Adrenal gland (tissue), 12 donors: ENCODE data around the gene CDHR2. TPM values are rescaled to one million over a fixed set of nuclear protein-coding genes. Genes with fewer than 3 reads are reported as not detected.

Source experiments
- DNase-seq, 7 donors: peaks; one replicate each; pipeline ENCODE4 v3.0.0-alpha.2; 2019 to 2020
- H3K27ac ChIP-seq, 5 donors: fragments of 200-600 bp; sonication (generic) in 4 of 5; 1 replicate in 3 of 5; 2 replicates in 2 of 5; pipeline versions ENCODE4 v1.5.1 to v1.8.0; 2016 to 2020; ENCODE audit warnings: mild to moderate bottlenecking in 1 of 5
- H3K27me3 ChIP-seq: fragments of 200-600 bp; 2 replicates; pipeline ENCODE4 v1.8.0; 2021
- H3K36me3 ChIP-seq, 2 donors: fragments of 200-600 bp; replicated peaks in 1 of 2; 1 replicate in 1 of 2; 2 replicates in 1 of 2; pipeline versions ENCODE4 v1.5.1 to v1.8.0; 2018 to 2022
- H3K4me1 ChIP-seq, 2 donors: fragments of 200-600 bp; replicated peaks in 1 of 2; 1 replicate in 1 of 2; 2 replicates in 1 of 2; pipeline versions ENCODE4 v1.5.1 to v1.8.0; 2018 to 2021
- H3K4me3 ChIP-seq, 4 donors: fragments of 200-600 bp; sonication (generic) in 3 of 4; one replicate each; pipeline ENCODE4 v1.5.1; 2016 to 2018
- H3K9me3 ChIP-seq, 3 donors: fragments of 200-600 bp; sonication (generic) in 1 of 3; replicated peaks in 1 of 3; 1 replicate in 2 of 3; 2 replicates in 1 of 3; pipeline versions ENCODE4 v1.5.1 to v1.8.0; 2016 to 2021
- CTCF ChIP-seq, 6 experiments: fragments of 450-650 bp in 4 of 6; fragments of 200-600 bp in 2 of 6; sonication (generic) in 1 of 6; IDR thresholded peaks; 1 replicate in 5 of 6; 2 replicates in 1 of 6; pipeline versions ENCODE4 v1.5.1 to v1.8.0; 2016 to 2021; ENCODE audit warnings: antibody characterized with exemption in 6 of 6, mild to moderate bottlenecking in 2 of 6, moderate library complexity in 1 of 6
- POLR2A ChIP-seq, 2 donors: fragments of 450-650 bp; IDR thresholded peaks; one replicate each; pipeline ENCODE4 v1.6.1; 2017; ENCODE audit warnings: antibody characterized with exemption in 2 of 2, mild to moderate bottlenecking in 2 of 2, moderate library complexity in 1 of 2
- WGBS, 4 donors: extraction: QIAGEN DNeasy Blood & Tissue Kit in 2 of 4; methylation state at CpG; one replicate each; pipeline versions ENCODE4 v1.1.5 to v1.1.7; 2013 to 2017; 5-methylcytosine and 5-hydroxymethylcytosine counted together
- intact Hi-C, 2 donors: fragments of 100-400 bp; cut with DNase I; formaldehyde crosslinking; loops; one replicate each; pipeline versions ENCODE4 v1.14.1 to v1.15.0; 2022 to 2023
- polyA plus RNA-seq, 3 donors: library from polyadenylated mRNA; stranded (reverse); fragments of 200-250 nt in 2 of 3; fragments of 350-450 nt in 1 of 3; fragmentation: Illumina TruSeq in 1 of 3; extraction: RNeasy Lipid Tissue Mini Kit (QIAGEN cat#74804) in 1 of 3; gene quantifications; one replicate each; pipeline ENCODE4 v1.2.3, GENCODE V29; 2013 to 2014
- total RNA-seq, 9 donors: library from RNA; depleted of rRNA in 4 of 9; stranded (reverse); fragments of >200 nt in 4 of 9; fragments of 120-200 nt in 1 of 9; fragmentation: NEBNext Ultra II Directional in 1 of 9; extraction: Animal tissue kit (Norgen Biotek cat#: 25700) in 1 of 9; gene quantifications; one replicate each; pipeline versions ENCODE4 v1.1.0 to v1.2.4, GENCODE V29; 2013 to 2023
- donor health status: healthy with polysubstance abuse.
- donor health status: Bipolar disorder and iron deficiency.
- donor health status: DM: yes; HTN: yes; CAD: no.
- donor health status: DM: no; HTN: no; CAD: no.
- donor health status: DM: no; HTN: no; CAD: no.
- donor health status: DM: yes; HTN: yes; CAD: no.

The CDHR2 gene
- total and polyA plus RNA-seq, 12 donors, result under 0.01 to 0.55 (median 0.15) TPM; not detected in 2

GRCh38 chr5:176620333-176620981 is 71.3 kb downstream of the CDHR2 start:
- Histone ChIP-seq H3K4me1 (peaks cover 0 to 16% of the 10 kb centered on the region in 2 donors), H3K36me3 (no peaks in the 10 kb centered on the region), H3K27me3 (peaks cover 33% of the 10 kb centered on the region), H3K4me3 (no peak overlapping the region), H3K9me3 (no peaks in the 10 kb centered on the region), H3K27ac (no peak overlapping the region)
- DNase-seq, result peak in 1 of 7 donors; percentile 32
- intact Hi-C loops, result no loop called here
- no peak for TF ChIP-seq POLR2A (IDR thresholded peaks at IDR 0.05)
- no peak for TF ChIP-seq CTCF (IDR thresholded peaks at IDR 0.05)
- 5 to 12% (median 10%) methylated on average over 29 to 32 of the region's 32 CpGs for WGBS, 4 donors

GRCh38 chr5:176621661-176622079 is 72.5 kb downstream of the CDHR2 start:
- Histone ChIP-seq H3K4me1 (peaks cover 0 to 16% of the 10 kb centered on the region in 2 donors), H3K27ac (no peak overlapping the region), H3K9me3 (no peaks in the 10 kb centered on the region), H3K36me3 (no peaks in the 10 kb centered on the region), H3K27me3 (peaks cover 33% of the 10 kb centered on the region), H3K4me3 (no peak overlapping the region)
- TF ChIP-seq POLR2A (IDR thresholded peaks at IDR 0.05), result no peak
- no peak for TF ChIP-seq CTCF (IDR thresholded peaks at IDR 0.05)
- intact Hi-C loops, result no loop called here
- DNase-seq, result peak in 1 of 7 donors; percentile 80
- WGBS, 4 donors, result 54 to 100% (median 58%) methylated on average over 1 to 13 of the region's 13 CpGs

GRCh38 chr5:176624142-176624541 is 75.0 kb downstream of the CDHR2 start:
- DNase-seq, result no peak
- intact Hi-C loops, result no loop called here
- WGBS, 4 donors, result 67 to 81% (median 75%) methylated on average over 4 of the region's 4 CpGs

GRCh38 chr5:176624938-176625337 is 75.8 kb downstream of the CDHR2 start:
- DNase-seq, result no peak
- intact Hi-C loops, result no loop called here
- Histone ChIP-seq H3K4me1 (peaks cover 0 to 13% of the 10 kb centered on the region in 2 donors), H3K9me3 (no peaks in the 10 kb centered on the region), H3K27me3 (peaks cover 23% of the 10 kb centered on the region), H3K4me3 (no peak overlapping the region), H3K27ac (no peak overlapping the region), H3K36me3 (no peaks in the 10 kb centered on the region)
- TF ChIP-seq CTCF (IDR thresholded peaks at IDR 0.05) (no peak), POLR2A (IDR thresholded peaks at IDR 0.05) (no peak)
- WGBS, 4 donors, result 61 to 87% (median 72%) methylated on average over 7 to 9 of the region's 9 CpGs

More at GRCh38 chr5:176624142-176624541, 75.0 kb downstream of the CDHR2 start:
- Histone ChIP-seq H3K9me3 (no peaks in the 10 kb centered on the region), H3K27ac (no peak overlapping the region), H3K27me3 (peaks cover 23% of the 10 kb centered on the region), H3K4me3 (no peak overlapping the region), H3K4me1 (peaks cover 0 to 16% of the 10 kb centered on the region in 2 donors), H3K36me3 (no peaks in the 10 kb centered on the region)
- TF ChIP-seq CTCF (IDR thresholded peaks at IDR 0.05), result no peak
- TF ChIP-seq POLR2A (IDR thresholded peaks at IDR 0.05), result no peak
